NB4 (cell line): ENCODE results near the gene PITPNC1.

Source experiments
- DNase-seq: peaks from one replicate; pipeline ENCODE4 v3.0.0; 2010; ENCODE audit warnings: low read depth
- H3K4me3 ChIP-seq: one replicate; pipeline ENCODE4 v1.5.1; 2011; ENCODE audit warnings: mild to moderate bottlenecking, low read depth, low read length, moderate library complexity
- MYC ChIP-seq: IDR thresholded peaks from 2 replicates; pipeline ENCODE4 v1.6.1; 2011; ENCODE audit warnings: low read depth, low read length
- POLR2A ChIP-seq: IDR thresholded peaks from 2 replicates; pipeline ENCODE4 v1.6.1; 2011; ENCODE audit warnings: mild to moderate bottlenecking; ENCODE audit not compliant: insufficient read length; ENCODE audit errors: extremely low read depth
- TF ChIP-seq, protein P1 (sequence below): IDR thresholded peaks from 2 replicates; pipeline ENCODE4 v1.6.1; 2011; ENCODE audit warnings: low read depth, low read length
- TF ChIP-seq, protein P2 (sequence below): IDR thresholded peaks from one replicate; pipeline ENCODE4 v1.5.1; 2012; ENCODE audit warnings: low read depth, low read length

PITPNC1 gene

DNA sequence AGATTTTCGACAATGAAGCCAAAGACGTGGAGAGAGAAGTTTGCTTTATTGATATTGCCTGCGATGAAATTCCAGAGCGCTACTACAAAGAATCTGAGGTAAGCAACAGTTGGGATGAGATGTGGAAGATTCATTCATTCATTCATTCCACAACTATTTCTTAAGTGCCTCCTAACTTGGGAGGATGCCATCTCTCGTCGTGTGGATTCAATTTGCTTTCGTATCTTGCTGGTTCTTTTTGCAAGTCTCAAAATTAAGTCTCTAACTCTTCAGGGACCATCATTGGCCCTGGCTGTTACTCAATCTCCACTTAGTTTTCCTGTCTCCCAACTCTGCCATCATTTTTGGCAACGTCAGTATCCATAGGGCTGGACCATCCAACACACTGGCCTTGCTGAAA is 255.1 kb downstream of the PITPNC1 start:
- no peak for TF ChIP-seq POLR2A
- TF ChIP-seq, protein P1, sequence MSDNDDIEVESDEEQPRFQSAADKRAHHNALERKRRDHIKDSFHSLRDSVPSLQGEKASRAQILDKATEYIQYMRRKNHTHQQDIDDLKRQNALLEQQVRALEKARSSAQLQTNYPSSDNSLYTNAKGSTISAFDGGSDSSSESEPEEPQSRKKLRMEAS, result no peak
- TF ChIP-seq, protein P2, sequence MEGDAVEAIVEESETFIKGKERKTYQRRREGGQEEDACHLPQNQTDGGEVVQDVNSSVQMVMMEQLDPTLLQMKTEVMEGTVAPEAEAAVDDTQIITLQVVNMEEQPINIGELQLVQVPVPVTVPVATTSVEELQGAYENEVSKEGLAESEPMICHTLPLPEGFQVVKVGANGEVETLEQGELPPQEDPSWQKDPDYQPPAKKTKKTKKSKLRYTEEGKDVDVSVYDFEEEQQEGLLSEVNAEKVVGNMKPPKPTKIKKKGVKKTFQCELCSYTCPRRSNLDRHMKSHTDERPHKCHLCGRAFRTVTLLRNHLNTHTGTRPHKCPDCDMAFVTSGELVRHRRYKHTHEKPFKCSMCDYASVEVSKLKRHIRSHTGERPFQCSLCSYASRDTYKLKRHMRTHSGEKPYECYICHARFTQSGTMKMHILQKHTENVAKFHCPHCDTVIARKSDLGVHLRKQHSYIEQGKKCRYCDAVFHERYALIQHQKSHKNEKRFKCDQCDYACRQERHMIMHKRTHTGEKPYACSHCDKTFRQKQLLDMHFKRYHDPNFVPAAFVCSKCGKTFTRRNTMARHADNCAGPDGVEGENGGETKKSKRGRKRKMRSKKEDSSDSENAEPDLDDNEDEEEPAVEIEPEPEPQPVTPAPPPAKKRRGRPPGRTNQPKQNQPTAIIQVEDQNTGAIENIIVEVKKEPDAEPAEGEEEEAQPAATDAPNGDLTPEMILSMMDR, result no peak
- TF ChIP-seq MYC, result no peak
- no peak for DNase-seq

DNA sequence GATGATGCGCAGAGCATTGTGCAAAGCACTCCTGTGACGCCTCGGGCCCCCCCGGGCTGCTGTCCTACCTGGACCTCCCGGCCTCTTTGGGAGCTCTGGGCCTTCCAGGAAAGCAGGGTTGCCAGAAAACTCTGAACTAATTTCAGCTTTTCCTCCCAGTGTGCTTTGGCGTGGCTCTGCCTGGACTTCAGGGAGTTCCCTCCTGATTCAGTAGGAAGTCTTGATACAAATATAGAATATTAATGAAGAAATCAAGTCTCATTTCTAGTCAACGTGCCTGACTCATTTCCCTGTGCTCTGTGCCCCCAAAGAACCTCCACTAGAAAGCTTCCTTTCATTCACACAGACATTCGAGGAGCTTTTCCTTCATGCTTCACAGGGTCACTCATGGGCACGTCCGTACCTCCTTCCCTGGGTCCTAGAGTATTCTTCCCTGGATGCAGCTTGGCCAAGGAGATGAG is 256.7 kb downstream of the PITPNC1 start:
- no peak for DNase-seq
- TF ChIP-seq, protein P1, result no peak
- TF ChIP-seq MYC (no peak), POLR2A (no peak)
- TF ChIP-seq, protein P2, result no peak
- no peak overlapping the region for H3K4me3 ChIP-seq

More for the DNA sequence above, 255.1 kb downstream of the PITPNC1 start:
- no peak overlapping the region for H3K4me3 ChIP-seq

DNA sequence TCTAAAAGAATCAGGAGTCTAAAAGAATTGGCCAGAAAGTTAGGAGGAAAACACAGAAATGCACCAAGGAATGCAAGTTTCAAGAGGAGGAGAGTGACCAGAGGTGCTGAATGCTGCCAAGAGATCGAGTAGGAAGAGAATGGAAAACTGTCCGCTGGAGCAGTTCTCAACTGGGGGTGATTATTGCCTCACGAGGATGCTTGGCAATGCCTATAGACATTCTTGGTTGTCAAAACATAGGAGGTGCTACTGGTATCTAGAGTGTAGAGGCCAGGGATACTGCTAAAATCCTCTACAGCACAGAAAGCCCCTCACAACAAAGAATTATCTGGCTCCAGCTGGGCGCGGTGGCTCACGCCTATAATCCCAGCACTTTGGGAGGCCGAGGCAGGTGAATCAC is 258.6 kb downstream of the PITPNC1 start:
- no peak for DNase-seq
- no peak overlapping the region for H3K4me3 ChIP-seq
- TF ChIP-seq, protein P1, result no peak
- TF ChIP-seq, protein P2, result no peak
- no peak for TF ChIP-seq MYC
- TF ChIP-seq POLR2A, result no peak

DNA sequence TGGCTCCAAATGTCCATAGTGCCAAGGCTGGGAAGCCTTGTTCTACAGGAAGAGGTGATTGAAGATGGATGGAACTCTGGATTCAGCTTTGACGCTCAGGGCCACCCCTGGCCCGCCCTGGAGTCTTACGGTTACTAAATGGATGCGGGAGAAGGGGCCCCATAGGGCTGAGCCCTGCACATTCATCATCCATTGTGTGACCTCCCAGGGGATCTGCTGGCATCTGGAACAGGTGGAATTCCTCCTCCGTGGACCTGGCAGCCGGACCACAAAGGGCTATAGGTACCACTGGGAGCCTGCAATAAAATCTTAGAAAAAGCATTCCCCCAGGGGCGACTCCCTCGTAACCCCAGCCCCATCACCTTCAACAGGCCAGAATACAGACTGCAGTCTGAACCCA is 259.2 kb downstream of the PITPNC1 start:
- no peak for DNase-seq
- TF ChIP-seq, protein P1, result no peak
- TF ChIP-seq POLR2A, result no peak
- no peak for TF ChIP-seq MYC
- TF ChIP-seq, protein P2, result no peak
- H3K4me3 ChIP-seq, result no peak overlapping the region

DNA sequence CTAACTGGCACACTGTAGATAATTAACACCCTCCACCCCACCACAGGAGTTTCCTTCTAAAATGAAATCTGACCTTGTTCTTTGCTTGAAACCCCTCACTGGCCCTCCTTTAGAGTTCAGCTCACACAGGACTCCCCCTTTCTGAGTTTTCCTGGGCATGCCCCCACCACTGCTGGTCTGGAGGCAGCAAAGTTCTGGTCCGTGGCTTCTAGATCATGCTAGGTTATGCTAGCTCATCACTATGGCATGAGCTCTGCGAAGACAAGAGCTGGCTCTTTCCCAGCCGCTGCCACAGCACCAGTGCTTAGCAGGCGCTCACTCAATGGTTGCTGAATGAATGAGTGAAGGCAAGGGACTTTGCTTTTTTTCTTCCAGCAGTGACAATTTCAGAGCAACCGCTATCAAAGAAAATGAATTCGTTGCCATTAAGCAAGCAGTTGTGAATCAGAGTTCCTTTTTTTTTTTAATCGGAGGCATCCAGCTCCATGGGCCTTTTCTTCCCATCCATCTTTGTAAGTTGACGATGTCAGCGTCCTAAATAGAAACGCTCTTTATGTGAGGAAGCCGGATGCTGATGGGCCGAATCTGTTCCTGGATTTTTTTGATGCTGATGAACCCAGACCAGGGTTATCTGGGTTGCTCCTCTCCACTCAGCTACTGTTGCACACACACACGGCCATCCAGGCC is 259.9 kb downstream of the PITPNC1 start:
- no peak overlapping the region for H3K4me3 ChIP-seq
- DNase-seq, result no peak
- no peak for TF ChIP-seq POLR2A
- TF ChIP-seq, protein P2, result no peak
- TF ChIP-seq MYC, result no peak
